OCI-LY3 (cell line): ENCODE data around the gene ATP8B1.

ENCODE experiments used
- H2AFZ ChIP-seq: fragments of 200-600, 300-600 bp; shearing (Covaris generic); 2 replicates; pipeline ENCODE4 v1.6.0; 2014; ENCODE audit warnings: antibody characterized with exemption, low read depth, low read length
- H3K27ac ChIP-seq: fragments of 200-600, 300-600 bp; sonication (generic); 2 replicates; pipeline ENCODE4 v1.5.1; 2014; ENCODE audit warnings: mild to moderate bottlenecking, low read length, moderate library complexity, mixed read lengths
- H3K27me3 ChIP-seq: fragments of 200-600, 300-600 bp; sonication (generic); 2 replicates; pipeline ENCODE4 v1.6.1; 2014; ENCODE audit warnings: low read depth, low read length, mixed read lengths
- H3K36me3 ChIP-seq: fragments of 200-600, 300-600 bp; sonication (generic); replicated peaks from 2 replicates; pipeline ENCODE3; 2014; ENCODE audit warnings: low read depth, low read length, mixed read lengths
- H3K4me1 ChIP-seq: fragments of 300-600, 200-600 bp; sonication (generic); 2 replicates; pipeline ENCODE4 v1.6.1; 2014; ENCODE audit warnings: low read length, mixed read lengths
- H3K4me2 ChIP-seq: fragments of 200-600, 300-600 bp; sonication (generic); 2 replicates; pipeline ENCODE4 v1.6.1; 2014; ENCODE audit warnings: low read length, mixed read lengths
- H3K4me3 ChIP-seq: fragments of 300-600, 200-600 bp; sonication (generic); 2 replicates; pipeline ENCODE4 v1.5.1; 2014; ENCODE audit warnings: antibody characterized with exemption, mild to moderate bottlenecking, low read length, moderate library complexity
- H3K79me2 ChIP-seq: fragments of 300-600, 200-600 bp; shearing (Covaris generic); 2 replicates; pipeline ENCODE4 v1.6.1; 2014; ENCODE audit warnings: mild to moderate bottlenecking, low read length, mixed read lengths
- H3K9ac ChIP-seq: fragments of 300-600, 200-600 bp; shearing (Covaris generic); 2 replicates; pipeline ENCODE4 v1.6.0; 2014; ENCODE audit warnings: mild to moderate bottlenecking, low read length, moderate library complexity
- H3K9me3 ChIP-seq: fragments of 200-600, 300-600 bp; shearing (Covaris generic); 2 replicates; pipeline ENCODE4 v1.6.1; 2014; ENCODE audit warnings: low read length, mixed read lengths; ENCODE audit not compliant: insufficient read depth
- H4K20me1 ChIP-seq: fragments of 200-600, 300-600 bp; sonication (generic); 2 replicates; pipeline ENCODE4 v1.6.1; 2016; ENCODE audit warnings: low read length, mixed read lengths; ENCODE audit not compliant: insufficient read depth
- EZH2phosphoT487 ChIP-seq: fragments of 200-600 bp; shearing (Covaris generic); IDR thresholded peaks from 2 replicates; pipeline ENCODE4 v1.6.1; 2018; ENCODE audit warnings: antibody characterized with exemption, mixed run types, low read depth
- TF ChIP-seq, protein P1 (sequence below): fragments of 200-600, 300-600 bp; sonication (generic); IDR thresholded peaks from 2 replicates; pipeline ENCODE4 v1.5.1; 2014; ENCODE audit warnings: antibody characterized with exemption, low read length, low read depth

Gene ATP8B1

GRCh38 chr18:57834616-57835015, 31.5 kb upstream of the ATP8B1 start:
- H3K9ac ChIP-seq = no peak overlapping the region
- peaks cover 68% of the 10 kb centered on the region for H3K4me1 ChIP-seq
- no peaks in the 10 kb centered on the region for H3K27me3 ChIP-seq
- TF ChIP-seq EZH2phosphoT487 = no peak
- TF ChIP-seq, protein P1, sequence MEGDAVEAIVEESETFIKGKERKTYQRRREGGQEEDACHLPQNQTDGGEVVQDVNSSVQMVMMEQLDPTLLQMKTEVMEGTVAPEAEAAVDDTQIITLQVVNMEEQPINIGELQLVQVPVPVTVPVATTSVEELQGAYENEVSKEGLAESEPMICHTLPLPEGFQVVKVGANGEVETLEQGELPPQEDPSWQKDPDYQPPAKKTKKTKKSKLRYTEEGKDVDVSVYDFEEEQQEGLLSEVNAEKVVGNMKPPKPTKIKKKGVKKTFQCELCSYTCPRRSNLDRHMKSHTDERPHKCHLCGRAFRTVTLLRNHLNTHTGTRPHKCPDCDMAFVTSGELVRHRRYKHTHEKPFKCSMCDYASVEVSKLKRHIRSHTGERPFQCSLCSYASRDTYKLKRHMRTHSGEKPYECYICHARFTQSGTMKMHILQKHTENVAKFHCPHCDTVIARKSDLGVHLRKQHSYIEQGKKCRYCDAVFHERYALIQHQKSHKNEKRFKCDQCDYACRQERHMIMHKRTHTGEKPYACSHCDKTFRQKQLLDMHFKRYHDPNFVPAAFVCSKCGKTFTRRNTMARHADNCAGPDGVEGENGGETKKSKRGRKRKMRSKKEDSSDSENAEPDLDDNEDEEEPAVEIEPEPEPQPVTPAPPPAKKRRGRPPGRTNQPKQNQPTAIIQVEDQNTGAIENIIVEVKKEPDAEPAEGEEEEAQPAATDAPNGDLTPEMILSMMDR = no peak
- H3K36me3 ChIP-seq = no peaks in the 10 kb centered on the region
- peak overlapping the region; percentile 91; the same call in 1 of the 2 replicates for H3K4me2 ChIP-seq
- no peaks in the 10 kb centered on the region for H4K20me1 ChIP-seq
- H3K9me3 ChIP-seq = no peaks in the 10 kb centered on the region
- no peaks in the 10 kb centered on the region for H3K79me2 ChIP-seq
- no peak overlapping the region for H3K4me3 ChIP-seq
- peak overlapping the region; percentile 89; the same call in 1 of the 2 replicates for H3K27ac ChIP-seq
- no peak overlapping the region for H2AFZ ChIP-seq

GRCh38 chr18:57833441-57834101, 30.5 kb upstream of the ATP8B1 start:
- H3K36me3 ChIP-seq = no peaks in the 10 kb centered on the region
- H3K4me3 ChIP-seq = peak overlapping the region; percentile 69
- no peaks in the 10 kb centered on the region for H4K20me1 ChIP-seq
- TF ChIP-seq, protein P1 = no peak
- TF ChIP-seq EZH2phosphoT487 = no peak
- H3K79me2 ChIP-seq = no peaks in the 10 kb centered on the region
- peaks cover 58% of the 10 kb centered on the region for H3K4me1 ChIP-seq
- H3K9me3 ChIP-seq = no peaks in the 10 kb centered on the region
- no peaks in the 10 kb centered on the region for H3K27me3 ChIP-seq
- H3K4me2 ChIP-seq = peak overlapping the region; percentile 91
- H3K9ac ChIP-seq = peak overlapping the region; percentile 69
- H2AFZ ChIP-seq = peak overlapping the region; percentile 0; the same call in 1 of the 2 replicates
- peak overlapping the region; percentile 89 for H3K27ac ChIP-seq

GRCh38 chr18:57832730-57833129, 29.6 kb upstream of the ATP8B1 start:
- no peak for TF ChIP-seq EZH2phosphoT487
- TF ChIP-seq, protein P1 = no peak
- peak overlapping the region; percentile 89 for H3K27ac ChIP-seq
- H3K27me3 ChIP-seq = no peaks in the 10 kb centered on the region
- peaks cover 50% of the 10 kb centered on the region for H3K4me1 ChIP-seq
- H2AFZ ChIP-seq = no peak overlapping the region
- H3K4me2 ChIP-seq = peak overlapping the region; percentile 91
- no peaks in the 10 kb centered on the region for H3K79me2 ChIP-seq
- no peaks in the 10 kb centered on the region for H3K9me3 ChIP-seq
- H4K20me1 ChIP-seq = no peaks in the 10 kb centered on the region
- peak overlapping the region; percentile 69; the same call in 1 of the 2 replicates for H3K9ac ChIP-seq
- no peaks in the 10 kb centered on the region for H3K36me3 ChIP-seq
- peak overlapping the region; percentile 69 for H3K4me3 ChIP-seq

DNA sequence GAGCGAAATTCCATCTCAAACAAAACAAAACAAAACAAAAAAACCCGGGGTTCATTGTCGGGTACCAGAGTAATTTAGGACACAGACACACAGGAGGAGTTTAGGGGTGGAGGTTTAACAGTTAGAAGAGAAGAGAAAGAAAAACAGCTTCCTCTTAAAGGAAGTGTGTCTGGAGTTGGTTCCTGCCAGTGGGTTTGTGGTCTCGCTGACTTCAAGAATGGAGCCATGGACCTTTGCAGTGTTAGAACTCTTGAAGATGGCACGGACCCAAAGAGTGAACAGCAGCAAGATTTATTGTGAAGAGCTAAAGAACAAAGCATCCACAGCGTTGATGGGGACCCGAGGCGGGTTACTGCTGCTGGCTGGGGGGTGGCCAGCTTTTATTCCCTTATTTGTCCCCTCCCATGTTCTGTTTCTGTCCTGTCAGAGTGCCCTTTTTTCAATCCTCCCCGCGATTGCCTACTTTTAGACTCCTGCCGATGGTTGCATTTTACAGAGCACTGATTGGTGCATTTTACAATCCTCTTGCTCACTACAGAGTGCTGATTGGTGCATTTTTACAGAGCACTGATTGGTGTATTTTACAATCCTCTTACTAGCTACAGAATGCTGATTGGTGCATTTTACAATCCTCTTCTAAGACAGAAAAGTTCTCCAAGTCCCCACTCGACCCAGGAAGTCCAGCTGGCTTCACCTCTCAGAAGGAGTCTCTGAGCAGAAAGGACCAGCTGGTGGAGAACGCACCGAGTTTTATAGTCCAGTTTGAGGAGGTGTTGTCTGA, 28.7 kb upstream of the ATP8B1 start:
- H3K4me1 ChIP-seq = peaks cover 43% of the 10 kb centered on the region
- no peak overlapping the region for H3K27ac ChIP-seq
- H3K4me3 ChIP-seq = no peak overlapping the region
- H3K9me3 ChIP-seq = no peaks in the 10 kb centered on the region
- H3K79me2 ChIP-seq = no peaks in the 10 kb centered on the region
- H2AFZ ChIP-seq = no peak overlapping the region
- no peak for TF ChIP-seq EZH2phosphoT487
- H3K27me3 ChIP-seq = no peaks in the 10 kb centered on the region
- H3K36me3 ChIP-seq = no peaks in the 10 kb centered on the region
- no peak overlapping the region for H3K4me2 ChIP-seq
- no peak overlapping the region for H3K9ac ChIP-seq
- H4K20me1 ChIP-seq = no peaks in the 10 kb centered on the region
